Fibroblast of lung (primary cell): ENCODE results near the gene STARD7. TPM values are rescaled to one million over a fixed set of nuclear protein-coding genes. Genes with fewer than 3 reads are reported as not detected.
A peak's percentile ranks its signal among the peaks of the same experiment; 100 is the strongest.

Experiments
- DNase-seq, 2 donors: peaks; one replicate each; pipeline versions ENCODE4 v3.0.0 to v3.0.0-alpha.2; 2010; ENCODE audit warnings: low read depth in 2 of 2
- H2AFZ ChIP-seq: 2 replicates; pipeline ENCODE4 v1.5.1; 2012; ENCODE audit warnings: low read length, control low read depth, inconsistent platforms
- H3K27ac ChIP-seq: 2 replicates; pipeline ENCODE4 v1.5.1; 2011; ENCODE audit warnings: low read length, control low read depth; ENCODE audit not compliant: insufficient read depth
- H3K27me3 ChIP-seq: 2 replicates; pipeline ENCODE4 v1.5.1; 2011; ENCODE audit warnings: mild to moderate bottlenecking, low read length; ENCODE audit not compliant: control insufficient read depth, insufficient read depth
- H3K36me3 ChIP-seq: 2 replicates; pipeline ENCODE4 v1.5.1; 2011; ENCODE audit warnings: low read length; ENCODE audit not compliant: control insufficient read depth, insufficient read depth
- H3K4me1 ChIP-seq: 2 replicates; pipeline ENCODE4 v1.5.1; 2011; ENCODE audit warnings: low read length; ENCODE audit not compliant: control insufficient read depth, insufficient read depth; ENCODE audit errors: extremely low read depth
- H3K4me2 ChIP-seq: 2 replicates; pipeline ENCODE4 v1.5.1; 2011; ENCODE audit warnings: low read length, control low read depth; ENCODE audit not compliant: insufficient read depth; ENCODE audit errors: extremely low read depth
- H3K4me3 ChIP-seq, 4 experiments: fragments of 200-600 bp in 1 of 4; sonication (generic) in 1 of 4; replicated peaks in 1 of 4; 2 replicates each; pipeline ENCODE4 v1.5.1; 2011 to 2016; ENCODE audit warnings: low read length in 4 of 4, low read depth in 3 of 4, mild to moderate bottlenecking in 3 of 4, control low read depth in 2 of 4, inconsistent platforms in 1 of 4, mixed read lengths in 1 of 4; ENCODE audit not compliant: insufficient read depth in 1 of 4; ENCODE audit errors: control extremely low read depth in 1 of 4
- H3K79me2 ChIP-seq: 2 replicates; pipeline ENCODE4 v1.5.1; 2012; ENCODE audit warnings: mild to moderate bottlenecking, low read length, inconsistent platforms; ENCODE audit not compliant: control insufficient read depth, insufficient read depth
- H3K9ac ChIP-seq: 2 replicates; pipeline ENCODE4 v1.5.1; 2011; ENCODE audit warnings: mild to moderate bottlenecking, low read length, control low read depth; ENCODE audit not compliant: insufficient read depth
- H3K9me3 ChIP-seq: 2 replicates; pipeline ENCODE4 v1.5.1; 2012; ENCODE audit warnings: low read depth, low read length; ENCODE audit not compliant: control insufficient read depth, insufficient read depth
- H4K20me1 ChIP-seq: 2 replicates; pipeline ENCODE4 v1.5.1; 2011; ENCODE audit warnings: low read length; ENCODE audit not compliant: control insufficient read depth, insufficient read depth; ENCODE audit errors: extremely low read depth
- EZH2 ChIP-seq: IDR thresholded peaks from 2 replicates; pipeline ENCODE4 v1.5.1; 2012; ENCODE audit warnings: low read length, control low read depth, mild to moderate bottlenecking; ENCODE audit errors: missing control alignments
- polyA plus RNA-seq, 2 donors: library from polyadenylated mRNA; depleted of rRNA in 1 of 2; stranded (reverse) in 1 of 2; unstranded in 1 of 2; fragments of >200 nt; gene quantifications; 2 replicates each; pipeline ENCODE4 v1.2.1, GENCODE V29; 2011 to 2012; ENCODE audit warnings: missing spikeins in 1 of 2
- total RNA-seq: library from RNA; depleted of rRNA; stranded (reverse); fragments of >200 nt; gene quantifications from 2 replicates; pipeline ENCODE4 v1.2.1, GENCODE V29; 2014
- TF ChIP-seq, protein P1 (sequence below), 2 donors: IDR thresholded peaks in 1 of 2; conservative IDR thresholded peaks in 1 of 2; 1 replicate in 1 of 2; 2 replicates in 1 of 2; pipeline ENCODE4 v1.5.1; 2011 to 2012; ENCODE audit warnings: low read length in 2 of 2, control low read depth in 1 of 2, inconsistent platforms in 1 of 2, low read depth in 1 of 2, mild to moderate bottlenecking in 1 of 2

STARD7 gene
- total and polyA plus RNA-seq, 2 donors (not counting 1 experiment from before 2014, with no cell fraction given), result 109 to 121 TPM

DNA sequence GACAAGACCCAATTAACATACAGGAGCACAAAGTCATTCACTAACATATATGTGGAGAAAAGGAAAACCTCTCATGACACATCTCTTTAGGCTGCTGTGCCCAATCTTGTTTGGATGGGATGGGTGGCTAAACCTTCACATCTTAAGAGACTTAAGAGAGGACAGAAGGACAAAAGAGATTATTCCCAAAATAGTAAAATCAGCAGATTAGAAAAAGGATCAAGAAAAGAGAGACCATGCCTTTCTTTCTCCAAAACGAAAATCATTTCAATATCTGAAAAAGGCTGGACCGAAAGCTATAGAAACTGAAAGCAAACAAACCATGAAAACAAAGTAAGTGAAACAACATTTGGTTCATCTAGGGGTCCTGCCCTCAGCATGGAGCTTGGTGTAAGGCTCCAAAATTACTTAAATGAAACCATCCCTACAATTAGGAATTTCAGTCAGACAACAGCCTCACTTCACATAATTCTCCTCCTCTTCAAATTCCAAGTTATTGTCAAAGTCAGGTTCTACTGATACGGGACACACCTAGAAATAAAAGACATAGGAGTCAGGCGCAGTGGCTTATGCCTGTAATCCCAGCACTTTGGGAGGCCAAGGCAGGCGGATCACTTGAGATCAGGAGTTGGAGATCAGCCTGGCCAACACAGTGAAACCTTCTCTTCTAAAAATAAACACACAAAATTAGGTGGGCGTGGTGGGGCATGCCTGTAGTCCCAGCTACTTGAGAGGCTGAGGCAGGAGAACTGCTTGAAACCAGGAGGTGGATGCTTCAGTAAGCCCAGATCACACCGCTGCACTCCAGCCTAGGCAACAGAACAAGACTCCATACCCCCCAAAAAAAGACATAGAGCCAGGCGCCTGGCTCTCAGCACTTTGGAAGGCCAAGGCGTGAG lies 5.2 kb downstream of the STARD7 start:
- Histone ChIP-seq H3K9ac (no peak overlapping the region), H3K4me2 (peak overlapping the region; percentile 49), H2AFZ (no peak overlapping the region), H3K27ac (peak overlapping the region; percentile 66), H3K79me2 (peaks cover 93% of the 10 kb centered on the region), H3K9me3 (no peaks in the 10 kb centered on the region), H3K4me3 (peak overlapping the region in 2 of 4 experiments; percentile 1 to 43), H4K20me1 (no peaks in the 10 kb centered on the region), H3K36me3 (no peaks in the 10 kb centered on the region), H3K27me3 (no peaks in the 10 kb centered on the region), H3K4me1 (peaks cover 12% of the 10 kb centered on the region)
- DNase-seq, result no peak
- TF ChIP-seq, protein P1, sequence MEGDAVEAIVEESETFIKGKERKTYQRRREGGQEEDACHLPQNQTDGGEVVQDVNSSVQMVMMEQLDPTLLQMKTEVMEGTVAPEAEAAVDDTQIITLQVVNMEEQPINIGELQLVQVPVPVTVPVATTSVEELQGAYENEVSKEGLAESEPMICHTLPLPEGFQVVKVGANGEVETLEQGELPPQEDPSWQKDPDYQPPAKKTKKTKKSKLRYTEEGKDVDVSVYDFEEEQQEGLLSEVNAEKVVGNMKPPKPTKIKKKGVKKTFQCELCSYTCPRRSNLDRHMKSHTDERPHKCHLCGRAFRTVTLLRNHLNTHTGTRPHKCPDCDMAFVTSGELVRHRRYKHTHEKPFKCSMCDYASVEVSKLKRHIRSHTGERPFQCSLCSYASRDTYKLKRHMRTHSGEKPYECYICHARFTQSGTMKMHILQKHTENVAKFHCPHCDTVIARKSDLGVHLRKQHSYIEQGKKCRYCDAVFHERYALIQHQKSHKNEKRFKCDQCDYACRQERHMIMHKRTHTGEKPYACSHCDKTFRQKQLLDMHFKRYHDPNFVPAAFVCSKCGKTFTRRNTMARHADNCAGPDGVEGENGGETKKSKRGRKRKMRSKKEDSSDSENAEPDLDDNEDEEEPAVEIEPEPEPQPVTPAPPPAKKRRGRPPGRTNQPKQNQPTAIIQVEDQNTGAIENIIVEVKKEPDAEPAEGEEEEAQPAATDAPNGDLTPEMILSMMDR (conservative IDR thresholded peaks at IDR 0.05 in 1 of 2, IDR thresholded peaks at IDR 0.05 in 1 of 2; ENCODE audit: low read depth in 1 of 2, low read length in 2 of 2), result no peak
- no peak for TF ChIP-seq EZH2

DNA sequence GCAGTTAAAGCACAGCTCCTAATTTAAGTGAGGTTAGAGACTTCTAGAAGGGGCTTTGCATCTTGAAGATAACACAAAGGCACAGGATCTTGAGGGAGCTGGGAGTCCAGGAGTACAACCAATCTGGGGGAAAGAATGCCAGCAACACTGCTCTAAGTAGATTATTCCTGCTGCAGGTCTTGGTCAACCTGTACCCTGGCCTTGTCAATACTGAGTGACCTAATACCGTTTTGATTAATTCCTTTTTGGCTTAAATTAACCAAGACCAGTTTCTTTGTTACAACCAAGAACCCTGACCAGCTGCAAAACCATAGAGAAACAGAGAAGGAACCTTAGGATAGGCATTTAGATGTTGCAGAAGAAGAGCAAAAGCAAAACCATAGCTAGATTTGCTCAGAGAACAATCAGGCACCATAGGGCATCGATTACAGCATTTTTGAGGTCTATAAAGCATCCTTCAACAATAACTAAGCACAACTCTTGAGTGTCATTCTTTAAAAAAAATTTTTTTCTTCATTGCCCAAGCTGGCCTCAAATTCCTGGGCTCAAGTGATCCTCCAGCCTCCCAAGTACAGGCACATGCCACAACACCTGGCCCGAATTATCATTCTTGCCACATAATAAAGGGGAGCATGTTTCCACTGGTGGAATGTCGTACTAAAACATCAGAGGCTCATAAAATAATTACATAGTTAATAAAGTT lies 6.3 kb downstream of the STARD7 start:
- H3K4me1 ChIP-seq, result peaks cover 12% of the 10 kb centered on the region
- no peak overlapping the region for H3K4me3 ChIP-seq
- TF ChIP-seq, protein P1 (conservative IDR thresholded peaks at IDR 0.05 in 1 of 2, IDR thresholded peaks at IDR 0.05 in 1 of 2; ENCODE audit: low read depth in 1 of 2, low read length in 2 of 2), result no peak
- no peak for TF ChIP-seq EZH2
- no peak overlapping the region for H3K27ac ChIP-seq
- H3K4me2 ChIP-seq, result peak overlapping the region; percentile 49
- no peak overlapping the region for H3K9ac ChIP-seq
- peaks cover 95% of the 10 kb centered on the region for H3K79me2 ChIP-seq
- H2AFZ ChIP-seq, result no peak overlapping the region
- H3K36me3 ChIP-seq, result no peaks in the 10 kb centered on the region
- DNase-seq, result peak in 1 of 2 donors; percentile 36
- no peaks in the 10 kb centered on the region for H4K20me1 ChIP-seq
- no peaks in the 10 kb centered on the region for H3K9me3 ChIP-seq
- H3K27me3 ChIP-seq, result no peaks in the 10 kb centered on the region

DNA sequence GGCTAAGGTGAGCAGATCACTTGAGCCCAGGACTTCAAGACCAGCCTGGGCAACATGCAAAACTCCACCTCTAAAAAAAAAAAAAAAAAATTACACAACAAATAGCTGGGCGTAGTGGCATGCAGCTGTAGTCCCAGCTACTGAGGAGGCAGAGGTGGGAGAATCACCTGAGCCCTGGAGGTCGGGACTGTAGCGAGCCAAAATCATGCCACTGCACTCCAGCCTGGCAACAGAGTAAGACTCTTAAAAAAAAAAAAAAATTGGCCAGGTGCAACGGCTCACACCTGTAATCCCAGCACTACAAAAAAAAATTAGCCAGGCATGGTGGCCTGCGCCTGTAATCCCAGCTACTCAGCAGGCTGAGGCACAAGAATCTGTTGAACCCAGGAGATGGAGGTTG lies 7.3 kb downstream of the STARD7 start:
- Histone ChIP-seq H3K9ac (no peak overlapping the region), H3K36me3 (no peaks in the 10 kb centered on the region), H3K4me2 (no peak overlapping the region), H3K79me2 (peaks cover 93% of the 10 kb centered on the region), H3K9me3 (no peaks in the 10 kb centered on the region), H3K4me1 (peaks cover 12% of the 10 kb centered on the region), H4K20me1 (no peaks in the 10 kb centered on the region), H3K27ac (no peak overlapping the region), H2AFZ (no peak overlapping the region), H3K27me3 (no peaks in the 10 kb centered on the region), H3K4me3 (no peak overlapping the region)
- DNase-seq, result no peak
- TF ChIP-seq, protein P1 (conservative IDR thresholded peaks at IDR 0.05 in 1 of 2, IDR thresholded peaks at IDR 0.05 in 1 of 2; ENCODE audit: low read depth in 1 of 2, low read length in 2 of 2), result no peak
- TF ChIP-seq EZH2, result no peak
